Transverse colon (tissue), 4 donors: Measurements from ENCODE around the gene SLC22A23. TPM values are rescaled to one million over a fixed set of nuclear protein-coding genes. Genes with fewer than 3 reads are reported as not detected.
A peak's percentile ranks its signal among the peaks of the same experiment; 100 is the strongest.

Experiments used
- DNase-seq: peaks from one replicate; pipeline ENCODE4 v3.0.0-alpha.2; 2019
- H3K27ac ChIP-seq, 4 donors: fragments of 200-600 bp; sonication (generic); 2 replicates each; pipeline ENCODE4 v1.5.1; 2016 to 2018; ENCODE audit warnings: inconsistent platforms in 4 of 4
- H3K27me3 ChIP-seq: fragments of 200-600 bp; sonication (generic); 2 replicates; pipeline ENCODE4 v1.5.1; 2017; ENCODE audit warnings: inconsistent platforms
- H3K36me3 ChIP-seq, 4 donors: fragments of 200-600 bp; sonication (generic); 2 replicates each; pipeline ENCODE4 v1.5.1; 2017 to 2019; ENCODE audit warnings: inconsistent platforms in 4 of 4
- H3K4me1 ChIP-seq, 4 donors: fragments of 200-600 bp; sonication (generic); 2 replicates each; pipeline ENCODE4 v1.5.1; 2017 to 2020; ENCODE audit warnings: inconsistent platforms in 4 of 4
- H3K4me3 ChIP-seq, 4 donors: fragments of 200-600 bp; sonication (generic); 1 replicate in 1 of 4; 2 replicates in 3 of 4; pipeline versions ENCODE4 v1.5.1 to v1.6.1; 2017 to 2019; ENCODE audit warnings: inconsistent platforms in 4 of 4
- H3K9me3 ChIP-seq, 2 donors: fragments of 200-600 bp; sonication (generic); 2 replicates each; pipeline ENCODE4 v1.5.1; 2017 to 2019; ENCODE audit warnings: inconsistent platforms in 2 of 2
- CTCF ChIP-seq, 5 experiments: fragments of 200-600 bp in 3 of 5; fragments of 450-650 bp in 2 of 5; sonication (generic) in 3 of 5; IDR thresholded peaks; 1 replicate in 2 of 5; 2 replicates in 3 of 5; pipeline ENCODE4 v1.5.1; 2016 to 2017; ENCODE audit warnings: antibody characterized with exemption in 5 of 5, inconsistent platforms in 3 of 5, mild to moderate bottlenecking in 2 of 5, moderate library complexity in 1 of 5
- EP300 ChIP-seq: sonication (generic); formaldehyde crosslinking; IDR thresholded peaks from one replicate; pipeline ENCODE4 v1.6.1; 2017; ENCODE audit warnings: antibody characterized with exemption, low read depth
- POLR2A ChIP-seq: fragments of 450-650 bp; IDR thresholded peaks from one replicate; pipeline ENCODE4 v1.6.1; 2016; ENCODE audit warnings: antibody characterized with exemption, mild to moderate bottlenecking, moderate library complexity
- POLR2AphosphoS5 ChIP-seq, 3 donors: sonication (generic); formaldehyde crosslinking; IDR thresholded peaks; one replicate each; pipeline ENCODE4 v1.6.1; 2016; ENCODE audit warnings: antibody characterized with exemption in 3 of 3
- WGBS, 2 donors: methylation state at CpG; one replicate each; pipeline ENCODE4 v1.1.5; 2018; ENCODE audit warnings: low coverage in 1 of 2; 5-methylcytosine and 5-hydroxymethylcytosine counted together
- in situ Hi-C, 4 donors: fragments of 200-750 bp; cut with MboI; loops; one replicate each; pipeline versions ENCODE4 v1.15.0 to v1.15.1; 2017; ENCODE audit warnings: low sequenced_read_pairs in 3 of 4, low pct_ligation_motif_present in 1 of 4, low pct_unique_long_range_greater_than_20kb in 1 of 4
- intact Hi-C: fragments of 100-400 bp; cut with DNase I; formaldehyde crosslinking; loops from one replicate; pipeline ENCODE4 v1.15.1; 2023; ENCODE audit warnings: low total_unique reads
- total RNA-seq, 4 donors: library from RNA; depleted of rRNA; stranded (reverse); fragments of >200 nt; gene quantifications; one replicate each; pipeline ENCODE4 v1.1.0, GENCODE V29; 2016

The SLC22A23 gene
- total RNA-seq, 4 donors from 2014 or later: 96.1 to 161 (median 117) TPM

GRCh38 chr6:3405182-3405518 lies 51.7 kb downstream of the SLC22A23 start:
- TF ChIP-seq CTCF (IDR thresholded peaks at IDR 0.05) (no peak), POLR2A (no peak), POLR2AphosphoS5 (IDR thresholded peaks at IDR 0.05) (no peak), EP300 (no peak)
- Histone ChIP-seq H3K4me1 (peaks cover 31 to 89% (median 66%) of the 10 kb centered on the region in 4 donors), H3K27ac (peak overlapping the region; percentile 82 to 85 (median 84)), H3K9me3 (no peaks in the 10 kb centered on the region), H3K36me3 (no peaks in the 10 kb centered on the region), H3K4me3 (no peak overlapping the region), H3K27me3 (no peaks in the 10 kb centered on the region)
- 88 to 92% methylated on average over 8 to 11 of the region's 11 CpGs for WGBS, 2 donors
- no peak for DNase-seq
- intact Hi-C loops (no loop called here), in situ Hi-C loops (no loop called here)

- Histone ChIP-seq H3K4me1 (peaks cover 35 to 90% (median 76%) of the 10 kb centered on the region in 4 donors), H3K36me3 (no peaks in the 10 kb centered on the region), H3K9me3 (no peaks in the 10 kb centered on the region), H3K4me3 (no peak overlapping the region), H3K27ac (peak overlapping the region; percentile 73 to 85 (median 84)), H3K27me3 (no peaks in the 10 kb centered on the region)
- intact Hi-C loops (loop anchor here (5.0 kb wide), 1 partner anchor 1174 kb away; no protein-coding TSS in a partner anchor), in situ Hi-C loops (no loop called here)
- no peak for TF ChIP-seq EP300
- TF ChIP-seq POLR2AphosphoS5 (IDR thresholded peaks at IDR 0.05): peak; percentile 54 to 85 (median 54)
- no peak for TF ChIP-seq CTCF (IDR thresholded peaks at IDR 0.05)
- peak; percentile 46 for TF ChIP-seq POLR2A
- 47 to 55% methylated on average over 12 to 13 of the region's 13 CpGs for WGBS, 2 donors
- peak; percentile 83 for DNase-seq
Observed at GRCh38 chr6:3403238-3404173, 53.3 kb downstream of the SLC22A23 start.

GRCh38 chr6:3402310-3403237 lies 54.3 kb downstream of the SLC22A23 start:
- in situ Hi-C loops (no loop called here), intact Hi-C loops (loop anchor here (5.0 kb wide), 1 partner anchor 1175 kb away; no protein-coding TSS in a partner anchor)
- peak; percentile 55 for DNase-seq
- no peaks in the 10 kb centered on the region for H3K9me3 ChIP-seq
- peak overlapping the region; percentile 73 to 85 (median 84) for H3K27ac ChIP-seq
- no peak overlapping the region for H3K4me3 ChIP-seq
- H3K36me3 ChIP-seq: no peaks in the 10 kb centered on the region
- peak in 2 of 5 experiments; percentile 10 to 39 for TF ChIP-seq CTCF (IDR thresholded peaks at IDR 0.05)
- TF ChIP-seq EP300: no peak
- no peaks in the 10 kb centered on the region for H3K27me3 ChIP-seq
- WGBS, 2 donors: 63 to 80% methylated on average over 1 to 6 of the region's 6 CpGs
- peaks cover 43 to 90% (median 80%) of the 10 kb centered on the region in 4 donors for H3K4me1 ChIP-seq

GRCh38 chr6:3400162-3400561 lies 56.7 kb downstream of the SLC22A23 start:
- no peaks in the 10 kb centered on the region for H3K27me3 ChIP-seq
- DNase-seq: no peak
- H3K4me3 ChIP-seq: no peak overlapping the region
- no peaks in the 10 kb centered on the region for H3K36me3 ChIP-seq
- in situ Hi-C loops: no loop called here
- TF ChIP-seq CTCF (IDR thresholded peaks at IDR 0.05) (no peak), POLR2AphosphoS5 (IDR thresholded peaks at IDR 0.05) (no peak), POLR2A (no peak), EP300 (no peak)
- no peaks in the 10 kb centered on the region for H3K9me3 ChIP-seq
- H3K27ac ChIP-seq: peak overlapping the region; percentile 73 to 85 (median 84)
- 71% methylated on average over 8 of the region's 8 CpGs; no CpG with 5 or more reads in 1 of the 2 donors for WGBS, 2 donors
- peaks cover 31 to 88% (median 63%) of the 10 kb centered on the region in 4 donors for H3K4me1 ChIP-seq
- intact Hi-C loops: loop anchor here (5.0 kb wide), 1 partner anchor 1177 kb away; no protein-coding TSS in a partner anchor
